Measurements from ENCODE around the gene ADAMTS2. TPM values are rescaled to one million over a fixed set of nuclear protein-coding genes. Genes with fewer than 3 reads are reported as not detected.

The ADAMTS2 gene
- total RNA-seq, 1 experiment from 2014 or later = not detected

- no peak for DNase-seq (ENCODE audit: extremely low read depth, low read depth)
These were observed 265.9 kb downstream of the ADAMTS2 start for GRCh38 chr5:179079165-179079987.

- DNase-seq (ENCODE audit: extremely low read depth, low read depth) = no peak
These were observed 279.6 kb downstream of the ADAMTS2 start for GRCh38 chr5:179065703-179066102.

- DNase-seq (ENCODE audit: extremely low read depth, low read depth) = no peak
These were observed 284.2 kb downstream of the ADAMTS2 start for GRCh38 chr5:179061025-179061424.

Small RNAs within 50 kb of the gene (small RNA-seq; reads per million reads assigned to genes)
- gene AC109479.2 = 0 reads per million in 2 experiments

Other genes starting within 250 kb of the ADAMTS2 start
- 38.0 and 39.2 TPM in 2 replicates for gene RUFY1, start 205.1 kb upstream of the ADAMTS2 start, total RNA-seq (2014; rRNA removed; shearing (Covaris generic))

Measured in NCI-H460 (cell line).